Skeletal muscle cell (primary cell): ENCODE measurements around the gene LRRC38.
"Not testable (repeated sequence)": the region's sequence is repeated elsewhere in the genome, so short reads cannot be mapped to it uniquely, and the experiment has no call there.

Experiments
- DNase-seq: peaks from one replicate; pipeline ENCODE4 v3.0.0-alpha.2; 2010; ENCODE audit warnings: low read depth
- H3K4me3 ChIP-seq: 2 replicates; pipeline ENCODE4 v1.5.1; 2011; ENCODE audit warnings: low read depth, mild to moderate bottlenecking, control low read depth, low read length, moderate library complexity

Gene LRRC38

GRCh38 chr1:13513895-13514546, at the start of gene LRRC38:
LRRC38 (minus strand) TSS chr1:13514003; CDS start chr1:13513593, 410 bp downstream.
- no peak within 1 kb of the TSS for H3K4me3 ChIP-seq
- DNase-seq, result no peak

- not testable (repeated sequence) for H3K4me3 ChIP-seq, DNase-seq
Observed at GRCh38 chr1:13562981-13563380, 49.2 kb upstream of the LRRC38 start.

- no peak overlapping the region for H3K4me3 ChIP-seq
- DNase-seq, result no peak
Observed at GRCh38 chr1:13560541-13560940, 46.7 kb upstream of the LRRC38 start.

GRCh38 chr1:13556224-13556764, 42.5 kb upstream of the LRRC38 start:
- DNase-seq, result no peak

GRCh38 chr1:13554798-13555197, 41.0 kb upstream of the LRRC38 start:
- no peak for DNase-seq
- H3K4me3 ChIP-seq, result no peak overlapping the region

More at GRCh38 chr1:13556224-13556764, 42.5 kb upstream of the LRRC38 start:
- H3K4me3 ChIP-seq, result no peak overlapping the region

GRCh38 chr1:13550663-13551062, 36.9 kb upstream of the LRRC38 start:
- H3K4me3 ChIP-seq, result no peak overlapping the region
- DNase-seq, result no peak

GRCh38 chr1:13549521-13549920, 35.7 kb upstream of the LRRC38 start:
- no peak overlapping the region for H3K4me3 ChIP-seq
- no peak for DNase-seq

- no peak overlapping the region for H3K4me3 ChIP-seq
- no peak for DNase-seq
Observed at GRCh38 chr1:13549021-13549420, 35.2 kb upstream of the LRRC38 start.

GRCh38 chr1:13548281-13548680, 34.5 kb upstream of the LRRC38 start:
- DNase-seq, result no peak
- no peak overlapping the region for H3K4me3 ChIP-seq

GRCh38 chr1:13546791-13547190, 33.0 kb upstream of the LRRC38 start:
- no peak overlapping the region for H3K4me3 ChIP-seq
- DNase-seq, result no peak

- DNase-seq, result no peak
- no peak overlapping the region for H3K4me3 ChIP-seq
Observed at GRCh38 chr1:13544221-13544556, 30.4 kb upstream of the LRRC38 start.

GRCh38 chr1:13543451-13544220, 29.8 kb upstream of the LRRC38 start:
- no peak overlapping the region for H3K4me3 ChIP-seq
- no peak for DNase-seq

- no peak for DNase-seq
- H3K4me3 ChIP-seq, result no peak overlapping the region
Observed at GRCh38 chr1:13541435-13542215, 27.8 kb upstream of the LRRC38 start.

GRCh38 chr1:13540866-13541265, 27.1 kb upstream of the LRRC38 start:
- H3K4me3 ChIP-seq, result no peak overlapping the region
- no peak for DNase-seq

- DNase-seq, result no peak
- no peak overlapping the region for H3K4me3 ChIP-seq
Observed at GRCh38 chr1:13539683-13540082, 25.9 kb upstream of the LRRC38 start.

- H3K4me3 ChIP-seq, result no peak overlapping the region
- no peak for DNase-seq
Observed at GRCh38 chr1:13538832-13539231, 25.0 kb upstream of the LRRC38 start.

GRCh38 chr1:13536571-13536970, 22.8 kb upstream of the LRRC38 start:
- H3K4me3 ChIP-seq, result no peak overlapping the region
- no peak for DNase-seq

- no peak overlapping the region for H3K4me3 ChIP-seq
- no peak for DNase-seq
Observed at GRCh38 chr1:13535227-13535626, 21.4 kb upstream of the LRRC38 start.

- H3K4me3 ChIP-seq, result no peak overlapping the region
- DNase-seq, result no peak
Observed at GRCh38 chr1:13528320-13528719, 14.5 kb upstream of the LRRC38 start.

GRCh38 chr1:13523780-13524477, 10.1 kb upstream of the LRRC38 start:
- DNase-seq, result no peak
- H3K4me3 ChIP-seq, result no peak overlapping the region
